GM21737 (cell line): ENCODE results near the gene SLCO3A1.

ENCODE experiments used
- ATAC-seq: cut with Tn5 transposase; IDR thresholded peaks from one replicate; pipeline ENCODE4 v1.9.1; 2021; ENCODE audit warnings: mild to moderate bottlenecking, moderate library complexity; ENCODE audit not compliant: unreplicated experiment

The SLCO3A1 gene

GRCh38 chr15:91860498-91860897, 7.0 kb downstream of the SLCO3A1 start:
- no peak for ATAC-seq

- ATAC-seq = no peak
Observed at GRCh38 chr15:91861223-91861622, 7.7 kb downstream of the SLCO3A1 start.

- ATAC-seq = no peak
Observed at GRCh38 chr15:91862891-91863504, 9.5 kb downstream of the SLCO3A1 start.

GRCh38 chr15:91863621-91864255, 10.2 kb downstream of the SLCO3A1 start:
- no peak for ATAC-seq

GRCh38 chr15:91864664-91865063, 11.2 kb downstream of the SLCO3A1 start:
- ATAC-seq = no peak

- ATAC-seq = no peak
Observed at GRCh38 chr15:91865486-91865885, 12.0 kb downstream of the SLCO3A1 start.

GRCh38 chr15:91865950-91866349, 12.4 kb downstream of the SLCO3A1 start:
- no peak for ATAC-seq

GRCh38 chr15:91866371-91866905, 12.9 kb downstream of the SLCO3A1 start:
- no peak for ATAC-seq

- no peak for ATAC-seq
Observed at GRCh38 chr15:91866971-91867372, 13.5 kb downstream of the SLCO3A1 start.

- no peak for ATAC-seq
Observed at GRCh38 chr15:91867581-91868026, 14.1 kb downstream of the SLCO3A1 start.

GRCh38 chr15:91870876-91871537, 17.5 kb downstream of the SLCO3A1 start:
- ATAC-seq = no peak

GRCh38 chr15:91871837-91872236, 18.3 kb downstream of the SLCO3A1 start:
- no peak for ATAC-seq

- ATAC-seq = no peak
Observed at GRCh38 chr15:91872356-91873137, 19.0 kb downstream of the SLCO3A1 start.

- ATAC-seq = no peak
Observed at GRCh38 chr15:91873138-91873536, 19.6 kb downstream of the SLCO3A1 start.

GRCh38 chr15:91874171-91874570, 20.7 kb downstream of the SLCO3A1 start:
- no peak for ATAC-seq

- ATAC-seq = no peak
Observed at GRCh38 chr15:91874992-91875660, 21.6 kb downstream of the SLCO3A1 start.

- ATAC-seq = no peak
Observed at GRCh38 chr15:91876187-91876586, 22.7 kb downstream of the SLCO3A1 start.

- no peak for ATAC-seq
Observed at GRCh38 chr15:91878319-91878870, 24.9 kb downstream of the SLCO3A1 start.

- no peak for ATAC-seq
Observed at GRCh38 chr15:91879158-91879557, 25.6 kb downstream of the SLCO3A1 start.

- no peak for ATAC-seq
Observed at GRCh38 chr15:91880373-91880772, 26.9 kb downstream of the SLCO3A1 start.
